Measurements from ENCODE around the gene RRBP1. TPM values are rescaled to one million over a fixed set of nuclear protein-coding genes. Genes with fewer than 3 reads are reported as not detected.

Gene RRBP1
- total RNA-seq, 6 experiments from 2014 or later: 121 to 274 (median 193) TPM

DNA sequence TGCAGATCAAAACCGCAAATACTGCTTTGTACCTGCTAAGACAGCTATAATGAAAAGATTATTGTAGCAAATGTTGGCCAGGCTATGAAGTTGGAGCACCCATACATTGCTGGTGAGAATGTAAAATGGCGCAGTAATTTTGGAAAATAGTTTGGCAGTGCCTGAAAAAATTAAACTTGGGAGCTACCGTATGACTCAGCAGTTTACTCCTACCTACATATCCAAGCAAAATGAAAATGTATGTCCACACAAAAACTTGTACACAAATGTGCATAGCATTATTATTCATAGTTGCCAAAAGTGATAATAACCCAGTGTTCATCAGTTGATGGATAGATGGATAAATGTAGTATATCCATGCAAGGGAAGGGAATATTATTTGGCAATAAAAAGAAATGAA is 98.9 kb downstream of the RRBP1 start:
- no peaks in the 10 kb centered on the region for H3K36me3 ChIP-seq
- 100% methylated on average over 3 of the region's 3 CpGs for WGBS (ENCODE audit: insufficient coverage, low coverage, low lambda C conversion rate, missing lambda C conversion rate)

GRCh38 chr20:17580895-17581294 is 101.1 kb downstream of the RRBP1 start:
- Histone ChIP-seq H3K27ac (no peak overlapping the region), H3K9me3 (no peaks in the 10 kb centered on the region), H3K36me3 (no peaks in the 10 kb centered on the region), H3K27me3 (no peaks in the 10 kb centered on the region), H3K4me3 (no peak overlapping the region), H3K4me1 (peaks cover 0 to 5% (median 0%) of the 10 kb centered on the region in 4 donors)
- ATAC-seq: no peak
- intact Hi-C loops (cut with DNase I): no loop called here
- TF ChIP-seq CTCF (IDR thresholded peaks at IDR 0.05) (no peak), POLR2A (IDR thresholded peaks at IDR 0.05) (no peak)
- no peak for DNase-seq
- WGBS (ENCODE audit: insufficient coverage, low coverage, low lambda C conversion rate, missing lambda C conversion rate): 92% methylated on average over 2 of the region's 2 CpGs

More for the DNA sequence above, 98.9 kb downstream of the RRBP1 start:
- no peaks in the 10 kb centered on the region for H3K4me1 ChIP-seq
- H3K27me3 ChIP-seq: no peaks in the 10 kb centered on the region
- H3K27ac ChIP-seq: no peak overlapping the region
- intact Hi-C loops (cut with DNase I): no loop called here
- H3K9me3 ChIP-seq: no peaks in the 10 kb centered on the region
- ATAC-seq (no peak), DNase-seq (no peak)
- H3K4me3 ChIP-seq: no peak overlapping the region
- no peak for TF ChIP-seq CTCF (IDR thresholded peaks at IDR 0.05)
- no peak for TF ChIP-seq POLR2A (IDR thresholded peaks at IDR 0.05)

DNA sequence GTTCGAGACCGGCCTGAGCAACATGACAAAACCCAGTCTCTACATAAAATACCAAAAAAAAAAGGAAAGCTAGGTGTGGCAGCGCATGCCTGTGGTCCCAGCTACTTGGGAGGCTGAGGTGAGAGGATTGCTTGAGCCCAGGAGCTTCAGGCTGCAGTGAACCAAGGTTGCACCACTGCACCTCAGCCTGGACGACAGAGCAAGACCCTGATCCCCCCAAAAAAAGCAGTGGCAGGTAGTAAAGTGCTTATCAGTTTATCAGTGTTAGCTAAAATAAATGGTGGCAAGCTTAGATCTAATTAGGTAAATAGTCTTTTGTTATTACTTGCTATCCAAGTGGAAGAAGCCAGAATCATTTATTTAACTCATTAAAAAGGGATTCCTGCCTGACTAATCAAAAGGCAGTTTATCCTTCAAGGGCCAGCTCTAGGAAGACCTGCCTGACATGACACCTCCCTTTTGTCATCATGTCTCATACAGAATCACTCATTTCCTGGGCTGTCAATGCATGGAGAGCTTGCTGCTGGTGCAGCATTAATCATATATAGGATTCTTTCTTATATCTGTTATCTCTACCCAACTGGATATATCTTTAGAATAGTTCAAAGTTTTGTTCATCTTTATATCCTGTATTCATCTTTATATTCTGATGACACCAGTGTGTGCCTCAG is 102.5 kb downstream of the RRBP1 start:
- H3K27me3 ChIP-seq: no peaks in the 10 kb centered on the region
- no peaks in the 10 kb centered on the region for H3K9me3 ChIP-seq
- H3K4me1 ChIP-seq: peaks cover 0 to 5% (median 0%) of the 10 kb centered on the region in 4 donors
- H3K4me3 ChIP-seq: no peak overlapping the region
- DNase-seq (no peak), ATAC-seq (no peak)
- no peak overlapping the region for H3K27ac ChIP-seq
- TF ChIP-seq CTCF (IDR thresholded peaks at IDR 0.05): no peak
- TF ChIP-seq POLR2A (IDR thresholded peaks at IDR 0.05): no peak
- intact Hi-C loops (cut with DNase I): no loop called here
- WGBS (ENCODE audit: insufficient coverage, low coverage, low lambda C conversion rate, missing lambda C conversion rate): 100% methylated on average over 2 of the region's 4 CpGs
- H3K36me3 ChIP-seq: no peaks in the 10 kb centered on the region

GRCh38 chr20:17576215-17576614 is 105.8 kb downstream of the RRBP1 start:
- 84% methylated on average over 8 of the region's 8 CpGs for WGBS (ENCODE audit: insufficient coverage, low coverage, low lambda C conversion rate, missing lambda C conversion rate)
- no peak overlapping the region for H3K4me3 ChIP-seq
- TF ChIP-seq POLR2A (IDR thresholded peaks at IDR 0.05): no peak
- no peak for TF ChIP-seq CTCF (IDR thresholded peaks at IDR 0.05)
- ATAC-seq (no peak), DNase-seq (no peak)
- no peaks in the 10 kb centered on the region for H3K27me3 ChIP-seq
- peaks cover 0 to 25% (median 7%) of the 10 kb centered on the region in 4 donors for H3K4me1 ChIP-seq
- H3K27ac ChIP-seq: no peak overlapping the region
- intact Hi-C loops (cut with DNase I): no loop called here
- H3K36me3 ChIP-seq: no peaks in the 10 kb centered on the region
- no peaks in the 10 kb centered on the region for H3K9me3 ChIP-seq
